Esophagus muscularis mucosa (tissue), 4 donors: ENCODE data around the gene GMPPB. TPM values are rescaled to one million over a fixed set of nuclear protein-coding genes. Genes with fewer than 3 reads are reported as not detected.

Experiments used
- DNase-seq: peaks from one replicate; pipeline ENCODE4 v3.0.0-alpha.2; 2017; ENCODE audit errors: extremely low spot score
- H3K27ac ChIP-seq, 4 donors: fragments of 200-600 bp; sonication (generic); replicated peaks in 1 of 4; 1 replicate in 3 of 4; 2 replicates in 1 of 4; pipeline ENCODE4 v1.5.1; 2016 to 2019; ENCODE audit warnings: mild to moderate bottlenecking in 1 of 4
- H3K27me3 ChIP-seq, 4 donors: fragments of 200-600 bp; sonication (generic); one replicate each; pipeline versions ENCODE4 v1.5.1 to v1.6.0; 2016 to 2019
- H3K36me3 ChIP-seq, 4 donors: fragments of 200-600 bp; sonication (generic); one replicate each; pipeline ENCODE4 v1.5.1; 2016 to 2019
- H3K4me1 ChIP-seq, 4 donors: fragments of 200-600 bp; sonication (generic); one replicate each; pipeline ENCODE4 v1.5.1; 2016 to 2019
- H3K4me3 ChIP-seq, 4 donors: fragments of 200-600 bp; sonication (generic); 1 replicate in 2 of 4; 2 replicates in 2 of 4; pipeline ENCODE4 v1.5.1; 2016 to 2019; ENCODE audit warnings: mild to moderate bottlenecking in 4 of 4, moderate library complexity in 1 of 4
- H3K9me3 ChIP-seq, 4 donors: fragments of 200-600 bp; sonication (generic); 1 replicate in 3 of 4; 2 replicates in 1 of 4; pipeline ENCODE4 v1.5.1; 2016 to 2019
- EP300 ChIP-seq: sonication (generic); formaldehyde crosslinking; IDR thresholded peaks from one replicate; pipeline ENCODE4 v1.6.1; 2017; ENCODE audit warnings: antibody characterized with exemption
- POLR2A ChIP-seq: fragments of 450-650 bp; IDR thresholded peaks from one replicate; pipeline ENCODE4 v1.6.1; 2017; ENCODE audit warnings: antibody characterized with exemption, moderate library complexity, mild to moderate bottlenecking, low read depth
- POLR2AphosphoS5 ChIP-seq, 2 donors: sonication (generic); formaldehyde crosslinking; IDR thresholded peaks; one replicate each; pipeline ENCODE4 v1.6.1; 2017; ENCODE audit warnings: antibody characterized with exemption in 2 of 2
- WGBS: methylation state at CpG from one replicate; pipeline ENCODE4 v1.1.5; 2018; 5-methylcytosine and 5-hydroxymethylcytosine counted together
- intact Hi-C: fragments of 100-400 bp; cut with DNase I; formaldehyde crosslinking; loops from one replicate; pipeline ENCODE4 v1.15.1; 2023
- total RNA-seq, 4 donors: library from RNA; depleted of rRNA; stranded (reverse); fragments of >200 nt; gene quantifications; one replicate each; pipeline versions ENCODE4 v1.1.0 to v1.2.1, GENCODE V29; 2016
- TF ChIP-seq, protein P1 (sequence below), 3 experiments: fragments of 200-600 bp in 2 of 3; fragments of 450-650 bp in 1 of 3; sonication (generic) in 2 of 3; IDR thresholded peaks; one replicate each; pipeline ENCODE4 v1.5.1; 2017 to 2019; ENCODE audit warnings: antibody characterized with exemption in 3 of 3, mild to moderate bottlenecking in 2 of 3, moderate library complexity in 1 of 3

GMPPB gene
- total RNA-seq, 4 donors from 2014 or later, result 12.0 to 18.9 (median 17.6) TPM

DNA sequence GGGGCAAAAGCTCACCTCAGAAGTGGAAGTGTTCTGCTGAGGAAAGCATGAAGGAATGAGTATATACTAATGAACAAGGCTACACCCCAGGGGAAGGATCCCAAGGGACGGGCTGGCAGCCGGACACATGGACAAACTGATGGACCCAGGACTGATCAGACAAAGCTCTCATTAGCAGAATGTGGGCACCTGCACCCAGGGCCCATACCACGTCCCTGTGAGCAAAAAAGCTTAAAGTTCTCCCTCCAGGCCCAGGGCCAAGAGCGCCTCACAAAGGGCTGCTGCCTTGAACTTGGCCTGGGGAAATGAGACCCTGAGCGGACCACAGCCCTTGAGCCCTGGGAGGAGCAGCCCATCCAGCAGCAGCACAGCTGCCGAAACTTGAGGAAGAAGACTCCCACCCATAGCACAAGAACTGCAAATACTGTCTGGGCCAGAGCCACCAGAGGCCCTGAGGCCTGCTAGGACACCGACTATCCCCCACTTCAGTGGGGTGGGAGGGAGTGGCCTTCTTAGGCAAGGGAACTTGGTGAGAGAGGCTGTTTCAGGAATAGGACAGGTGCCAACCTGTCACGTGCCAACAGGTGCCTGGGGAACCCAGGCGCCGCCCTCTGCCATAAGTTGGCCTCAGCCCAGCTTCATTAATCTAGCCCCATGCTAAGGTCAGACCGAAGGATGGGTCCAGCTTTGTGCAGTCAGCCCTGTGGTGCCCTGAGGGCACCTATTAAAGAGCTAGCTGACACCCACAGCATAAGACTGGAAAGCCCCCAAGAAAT is 2.3 kb upstream of the GMPPB start:
- WGBS, result 84% methylated on average over 5 of the region's 11 CpGs
- Histone ChIP-seq H3K9me3 (no peaks in the 10 kb centered on the region), H3K36me3 (peaks cover 13 to 77% (median 67%) of the 10 kb centered on the region in 4 donors), H3K4me3 (no peak overlapping the region), H3K4me1 (peaks cover 19 to 35% (median 28%) of the 10 kb centered on the region in 4 donors), H3K27me3 (no peaks in the 10 kb centered on the region), H3K27ac (peak overlapping the region in 1 of 4 donors; percentile 98)
- DNase-seq, result no peak
- intact Hi-C loops, result no loop called here
- no peak for TF ChIP-seq POLR2AphosphoS5 (IDR thresholded peaks at IDR 0.05)
- no peak for TF ChIP-seq POLR2A
- TF ChIP-seq, protein P1, sequence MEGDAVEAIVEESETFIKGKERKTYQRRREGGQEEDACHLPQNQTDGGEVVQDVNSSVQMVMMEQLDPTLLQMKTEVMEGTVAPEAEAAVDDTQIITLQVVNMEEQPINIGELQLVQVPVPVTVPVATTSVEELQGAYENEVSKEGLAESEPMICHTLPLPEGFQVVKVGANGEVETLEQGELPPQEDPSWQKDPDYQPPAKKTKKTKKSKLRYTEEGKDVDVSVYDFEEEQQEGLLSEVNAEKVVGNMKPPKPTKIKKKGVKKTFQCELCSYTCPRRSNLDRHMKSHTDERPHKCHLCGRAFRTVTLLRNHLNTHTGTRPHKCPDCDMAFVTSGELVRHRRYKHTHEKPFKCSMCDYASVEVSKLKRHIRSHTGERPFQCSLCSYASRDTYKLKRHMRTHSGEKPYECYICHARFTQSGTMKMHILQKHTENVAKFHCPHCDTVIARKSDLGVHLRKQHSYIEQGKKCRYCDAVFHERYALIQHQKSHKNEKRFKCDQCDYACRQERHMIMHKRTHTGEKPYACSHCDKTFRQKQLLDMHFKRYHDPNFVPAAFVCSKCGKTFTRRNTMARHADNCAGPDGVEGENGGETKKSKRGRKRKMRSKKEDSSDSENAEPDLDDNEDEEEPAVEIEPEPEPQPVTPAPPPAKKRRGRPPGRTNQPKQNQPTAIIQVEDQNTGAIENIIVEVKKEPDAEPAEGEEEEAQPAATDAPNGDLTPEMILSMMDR (IDR thresholded peaks at IDR 0.05), result no peak

DNA sequence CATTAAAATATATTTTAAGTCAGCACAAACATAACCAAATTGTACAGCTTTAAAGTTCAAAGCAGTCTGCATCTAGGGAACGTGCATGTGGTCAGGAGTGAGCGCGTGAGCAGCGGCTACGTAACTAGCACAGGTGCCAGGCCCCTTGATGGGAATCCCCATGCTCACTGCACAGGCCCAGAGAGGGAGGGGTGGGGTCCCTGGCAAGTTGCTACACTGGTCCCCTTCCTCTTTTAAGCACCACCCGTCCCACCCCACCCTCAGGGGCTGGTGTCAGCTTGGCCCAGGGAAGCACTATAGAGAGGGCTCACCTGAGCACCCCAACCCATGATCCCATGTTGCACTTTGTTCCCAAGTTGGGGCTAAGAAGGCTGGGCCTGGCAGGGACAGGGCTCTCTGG is 835 bp upstream of the GMPPB start:
- Histone ChIP-seq H3K4me1 (peaks cover 24 to 46% (median 39%) of the 10 kb centered on the region in 4 donors), H3K27me3 (no peaks in the 10 kb centered on the region), H3K27ac (peak overlapping the region; percentile 92 to 98 (median 94)), H3K4me3 (peak overlapping the region; percentile 86 to 99 (median 94)), H3K36me3 (peaks cover 13 to 70% (median 64%) of the 10 kb centered on the region in 4 donors), H3K9me3 (no peaks in the 10 kb centered on the region)
- TF ChIP-seq POLR2AphosphoS5 (IDR thresholded peaks at IDR 0.05), result no peak
- no peak for TF ChIP-seq POLR2A
- TF ChIP-seq EP300, result no peak
- TF ChIP-seq, protein P1 (IDR thresholded peaks at IDR 0.05), result no peak
- intact Hi-C loops, result loop anchor here (5.0 kb wide), 2 partner anchors 63 to 113 kb away; partner anchors contain the start of gene IP6K1
- DNase-seq, result no peak
- 12% methylated on average over 6 of the region's 6 CpGs for WGBS

DNA sequence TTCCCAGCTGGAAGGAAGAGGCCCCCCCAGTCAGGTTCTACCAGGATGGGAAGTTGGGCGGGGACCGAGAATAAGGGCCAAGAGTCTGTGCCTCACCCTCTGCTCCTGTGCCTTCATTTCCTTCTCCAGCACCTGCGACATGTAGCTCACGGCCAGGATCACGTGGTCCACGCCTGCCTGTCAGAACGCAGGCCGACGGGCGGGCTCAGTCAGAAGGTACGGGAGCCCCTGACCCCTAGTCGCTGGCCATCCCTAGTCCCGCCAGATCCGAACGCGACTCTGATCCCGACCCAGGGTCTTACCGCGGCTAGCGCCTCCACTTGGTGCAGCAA is 489 bp downstream of the GMPPB start:
- no peak for DNase-seq
- Histone ChIP-seq H3K36me3 (peaks cover 13 to 58% (median 57%) of the 10 kb centered on the region in 4 donors), H3K4me1 (peaks cover 35 to 57% (median 51%) of the 10 kb centered on the region in 4 donors), H3K27me3 (no peaks in the 10 kb centered on the region), H3K9me3 (no peaks in the 10 kb centered on the region), H3K27ac (peak overlapping the region; percentile 92 to 98 (median 94)), H3K4me3 (peak overlapping the region; percentile 86 to 99 (median 94))
- no CpG with 5 or more reads among the region's 20 CpGs for WGBS
- TF ChIP-seq POLR2A (no peak), POLR2AphosphoS5 (IDR thresholded peaks at IDR 0.05) (no peak), EP300 (no peak)
- TF ChIP-seq, protein P1 (IDR thresholded peaks at IDR 0.05), result no peak
- intact Hi-C loops, result loop anchor here (5.0 kb wide), 2 partner anchors 64 to 114 kb away; partner anchors contain the start of gene IP6K1

DNA sequence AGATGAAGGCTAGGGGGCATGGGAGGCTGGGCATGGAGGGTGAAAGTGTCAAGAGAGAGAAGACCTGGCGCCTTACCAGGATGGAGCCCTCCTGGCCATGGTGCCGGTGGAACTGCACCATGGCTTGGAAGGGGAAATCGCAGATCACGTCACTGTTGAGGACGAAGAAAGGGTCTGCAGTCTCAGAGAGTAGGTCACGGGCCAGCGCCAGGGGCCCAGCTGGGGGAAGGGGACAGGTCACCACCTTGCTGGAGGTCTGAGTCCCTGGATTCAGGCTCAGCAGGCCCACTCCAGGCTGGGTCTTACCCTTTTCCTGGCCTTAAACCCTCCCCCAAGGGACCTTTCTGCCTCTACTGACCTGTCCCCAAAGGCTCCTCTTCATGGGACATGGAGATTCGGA is 855 bp downstream of the GMPPB start:
- intact Hi-C loops, result loop anchor here (5.0 kb wide), 2 partner anchors 64 to 114 kb away; partner anchors contain the start of gene IP6K1
- TF ChIP-seq POLR2A, result no peak
- no peak for TF ChIP-seq EP300
- TF ChIP-seq, protein P1 (IDR thresholded peaks at IDR 0.05), result no peak
- no peak for TF ChIP-seq POLR2AphosphoS5 (IDR thresholded peaks at IDR 0.05)
- H3K27me3 ChIP-seq, result no peaks in the 10 kb centered on the region
- peaks cover 9 to 54% (median 53%) of the 10 kb centered on the region in 4 donors for H3K36me3 ChIP-seq
- no peak for DNase-seq
- H3K4me1 ChIP-seq, result peaks cover 35 to 61% (median 53%) of the 10 kb centered on the region in 4 donors
- peak overlapping the region; percentile 86 to 99 (median 94) for H3K4me3 ChIP-seq
- no peaks in the 10 kb centered on the region for H3K9me3 ChIP-seq
- peak overlapping the region; percentile 92 to 98 (median 94) for H3K27ac ChIP-seq
- 75% methylated on average over 5 of the region's 8 CpGs for WGBS
